ENCODE data around the gene CYP51A1. TPM values are rescaled to one million over a fixed set of nuclear protein-coding genes. Genes with fewer than 3 reads are reported as not detected.

Gene CYP51A1
- total and polyA plus RNA-seq, 2 of the 13 experiments (the other 11 are each of a cell fraction or from before 2014, with no cell fraction given): 15.4 to 260 TPM

DNA sequence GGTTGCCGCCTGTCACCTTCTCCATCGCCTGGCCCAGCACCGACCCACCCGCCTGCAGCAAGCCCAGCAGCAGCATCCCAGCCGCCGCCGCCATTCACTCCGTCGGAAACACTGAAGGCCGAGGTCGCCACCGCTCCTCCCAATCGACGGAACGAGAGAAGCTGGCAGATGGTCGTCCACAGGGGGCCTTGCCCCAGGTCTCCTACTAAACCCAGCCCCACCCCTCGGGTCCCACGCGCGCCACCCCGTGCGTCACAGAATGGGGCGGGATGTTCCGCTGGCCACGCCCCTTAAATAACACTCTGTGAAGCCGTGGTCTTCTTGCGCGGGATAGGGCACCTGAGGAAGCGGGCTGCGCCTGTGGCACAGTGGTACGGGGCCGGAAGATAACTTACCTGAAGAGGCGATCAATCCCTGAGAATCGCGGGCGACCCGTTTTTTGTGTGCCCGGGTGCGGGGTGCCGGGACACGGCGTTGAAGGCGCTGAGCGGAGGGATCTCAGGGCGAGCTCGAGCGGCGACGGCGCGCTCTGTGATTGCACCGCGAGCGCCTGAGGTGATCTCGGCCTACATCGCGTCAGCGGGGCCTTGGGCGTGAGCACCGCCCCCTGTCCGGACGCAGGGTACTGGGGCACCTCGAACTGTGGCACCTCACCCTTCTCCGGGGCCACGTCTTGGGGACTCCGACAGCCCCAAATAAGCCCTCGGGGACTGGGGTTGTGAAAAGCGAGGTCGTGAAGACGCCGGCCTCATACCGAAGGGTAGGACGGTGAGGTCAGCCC, at the start of gene CYP51A1 (continued):
- TF ChIP-seq ZNF672 (CRISPR knock-in tag; IDR thresholded peaks at IDR 0.05): 0 out of 2 replicates have a peak, but pooled peaks have one; percentile 58
- TF ChIP-seq ZNF33B (CRISPR knock-in tag; IDR thresholded peaks at IDR 0.05): peak; percentile 90; the same call in 1 of the 2 replicates
- no peak for TF ChIP-seq PHB2 (IDR thresholded peaks at IDR 0.05; ENCODE audit: partially characterized antibody)
- TF ChIP-seq, protein P1, sequence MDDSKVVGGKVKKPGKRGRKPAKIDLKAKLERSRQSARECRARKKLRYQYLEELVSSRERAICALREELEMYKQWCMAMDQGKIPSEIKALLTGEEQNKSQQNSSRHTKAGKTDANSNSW (CRISPR knock-in tag; IDR thresholded peaks at IDR 0.05; ENCODE audit: borderline replicate concordance): peak; percentile 94; the same call in 1 of the 2 replicates
- TF ChIP-seq ZNF737 (CRISPR knock-in tag; IDR thresholded peaks at IDR 0.05; ENCODE audit: borderline replicate concordance): no peak
- TF ChIP-seq, protein P2, sequence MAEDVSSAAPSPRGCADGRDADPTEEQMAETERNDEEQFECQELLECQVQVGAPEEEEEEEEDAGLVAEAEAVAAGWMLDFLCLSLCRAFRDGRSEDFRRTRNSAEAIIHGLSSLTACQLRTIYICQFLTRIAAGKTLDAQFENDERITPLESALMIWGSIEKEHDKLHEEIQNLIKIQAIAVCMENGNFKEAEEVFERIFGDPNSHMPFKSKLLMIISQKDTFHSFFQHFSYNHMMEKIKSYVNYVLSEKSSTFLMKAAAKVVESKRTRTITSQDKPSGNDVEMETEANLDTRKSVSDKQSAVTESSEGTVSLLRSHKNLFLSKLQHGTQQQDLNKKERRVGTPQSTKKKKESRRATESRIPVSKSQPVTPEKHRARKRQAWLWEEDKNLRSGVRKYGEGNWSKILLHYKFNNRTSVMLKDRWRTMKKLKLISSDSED (CRISPR knock-in tag; IDR thresholded peaks at IDR 0.05): no peak
- TF ChIP-seq SMARCE1 (IDR thresholded peaks at IDR 0.05; ENCODE audit: borderline replicate concordance): no peak
- peak; percentile 37; the same call in 1 of the 2 replicates for TF ChIP-seq TOE1 (CRISPR knock-in tag; IDR thresholded peaks at IDR 0.05)
- TF ChIP-seq, protein P3, sequence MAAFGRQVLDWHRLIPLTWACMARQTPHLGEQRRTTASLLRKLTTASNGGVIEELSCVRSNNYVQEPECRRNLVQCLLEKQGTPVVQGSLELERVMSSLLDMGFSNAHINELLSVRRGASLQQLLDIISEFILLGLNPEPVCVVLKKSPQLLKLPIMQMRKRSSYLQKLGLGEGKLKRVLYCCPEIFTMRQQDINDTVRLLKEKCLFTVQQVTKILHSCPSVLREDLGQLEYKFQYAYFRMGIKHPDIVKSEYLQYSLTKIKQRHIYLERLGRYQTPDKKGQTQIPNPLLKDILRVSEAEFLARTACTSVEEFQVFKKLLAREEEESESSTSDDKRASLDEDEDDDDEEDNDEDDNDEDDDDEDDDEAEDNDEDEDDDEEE (CRISPR knock-in tag; IDR thresholded peaks at IDR 0.05): no peak
- TF ChIP-seq, protein P4, sequence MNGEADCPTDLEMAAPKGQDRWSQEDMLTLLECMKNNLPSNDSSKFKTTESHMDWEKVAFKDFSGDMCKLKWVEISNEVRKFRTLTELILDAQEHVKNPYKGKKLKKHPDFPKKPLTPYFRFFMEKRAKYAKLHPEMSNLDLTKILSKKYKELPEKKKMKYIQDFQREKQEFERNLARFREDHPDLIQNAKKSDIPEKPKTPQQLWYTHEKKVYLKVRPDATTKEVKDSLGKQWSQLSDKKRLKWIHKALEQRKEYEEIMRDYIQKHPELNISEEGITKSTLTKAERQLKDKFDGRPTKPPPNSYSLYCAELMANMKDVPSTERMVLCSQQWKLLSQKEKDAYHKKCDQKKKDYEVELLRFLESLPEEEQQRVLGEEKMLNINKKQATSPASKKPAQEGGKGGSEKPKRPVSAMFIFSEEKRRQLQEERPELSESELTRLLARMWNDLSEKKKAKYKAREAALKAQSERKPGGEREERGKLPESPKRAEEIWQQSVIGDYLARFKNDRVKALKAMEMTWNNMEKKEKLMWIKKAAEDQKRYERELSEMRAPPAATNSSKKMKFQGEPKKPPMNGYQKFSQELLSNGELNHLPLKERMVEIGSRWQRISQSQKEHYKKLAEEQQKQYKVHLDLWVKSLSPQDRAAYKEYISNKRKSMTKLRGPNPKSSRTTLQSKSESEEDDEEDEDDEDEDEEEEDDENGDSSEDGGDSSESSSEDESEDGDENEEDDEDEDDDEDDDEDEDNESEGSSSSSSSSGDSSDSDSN (CRISPR knock-in tag; IDR thresholded peaks at IDR 0.05): peak; percentile 88
- 0 out of 2 replicates have a peak, but pooled peaks have one; percentile 27 for TF ChIP-seq ZNF44 (CRISPR knock-in tag; IDR thresholded peaks at IDR 0.05)
- no peak for TF ChIP-seq ATM (IDR thresholded peaks at IDR 0.05; ENCODE audit: borderline replicate concordance)
- TF ChIP-seq HMGA1 (CRISPR knock-in tag; conservative IDR thresholded peaks at IDR 0.05): no peak
- peak; percentile 56; the same call in 1 of the 2 replicates for TF ChIP-seq CBX5 (CRISPR knock-in tag; IDR thresholded peaks at IDR 0.05; ENCODE audit: borderline replicate concordance)
- TF ChIP-seq BRCA1 (CRISPR knock-in tag; IDR thresholded peaks at IDR 0.05): peak; percentile 24; the same call in 1 of the 2 replicates
- peak; percentile 96 for TF ChIP-seq YEATS4 (CRISPR knock-in tag; IDR thresholded peaks at IDR 0.05; ENCODE audit: borderline replicate concordance)
- TF ChIP-seq, protein P5, sequence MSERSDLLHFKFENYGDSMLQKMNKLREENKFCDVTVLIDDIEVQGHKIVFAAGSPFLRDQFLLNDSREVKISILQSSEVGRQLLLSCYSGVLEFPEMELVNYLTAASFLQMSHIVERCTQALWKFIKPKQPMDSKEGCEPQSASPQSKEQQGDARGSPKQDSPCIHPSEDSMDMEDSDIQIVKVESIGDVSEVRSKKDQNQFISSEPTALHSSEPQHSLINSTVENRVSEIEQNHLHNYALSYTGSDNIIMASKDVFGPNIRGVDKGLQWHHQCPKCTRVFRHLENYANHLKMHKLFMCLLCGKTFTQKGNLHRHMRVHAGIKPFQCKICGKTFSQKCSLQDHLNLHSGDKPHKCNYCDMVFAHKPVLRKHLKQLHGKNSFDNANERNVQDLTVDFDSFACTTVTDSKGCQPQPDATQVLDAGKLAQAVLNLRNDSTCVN (CRISPR knock-in tag; IDR thresholded peaks at IDR 0.05; ENCODE audit: borderline replicate concordance): peak; percentile 72
- peak; percentile 95 for TF ChIP-seq SPEN (CRISPR knock-in tag; IDR thresholded peaks at IDR 0.05; ENCODE audit: low read depth)
- TF ChIP-seq, protein P6, sequence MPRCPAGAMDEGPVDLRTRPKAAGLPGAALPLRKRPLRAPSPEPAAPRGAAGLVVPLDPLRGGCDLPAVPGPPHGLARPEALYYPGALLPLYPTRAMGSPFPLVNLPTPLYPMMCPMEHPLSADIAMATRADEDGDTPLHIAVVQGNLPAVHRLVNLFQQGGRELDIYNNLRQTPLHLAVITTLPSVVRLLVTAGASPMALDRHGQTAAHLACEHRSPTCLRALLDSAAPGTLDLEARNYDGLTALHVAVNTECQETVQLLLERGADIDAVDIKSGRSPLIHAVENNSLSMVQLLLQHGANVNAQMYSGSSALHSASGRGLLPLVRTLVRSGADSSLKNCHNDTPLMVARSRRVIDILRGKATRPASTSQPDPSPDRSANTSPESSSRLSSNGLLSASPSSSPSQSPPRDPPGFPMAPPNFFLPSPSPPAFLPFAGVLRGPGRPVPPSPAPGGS (CRISPR knock-in tag; IDR thresholded peaks at IDR 0.05): peak; percentile 82
- TF ChIP-seq KLF16 (CRISPR knock-in tag; IDR thresholded peaks at IDR 0.05): peak in 1 of 2 experiments; percentile 92; a peak in 2 of 4 replicates

All from HepG2 (cell line).